Suppressor macrophage (primary cell): ENCODE measurements around the gene JPH3.

ENCODE experiments used
- DNase-seq, 4 experiments: peaks; one replicate each; pipeline ENCODE4 v3.0.0-alpha.2; 2020 to 2022

The JPH3 gene

DNA sequence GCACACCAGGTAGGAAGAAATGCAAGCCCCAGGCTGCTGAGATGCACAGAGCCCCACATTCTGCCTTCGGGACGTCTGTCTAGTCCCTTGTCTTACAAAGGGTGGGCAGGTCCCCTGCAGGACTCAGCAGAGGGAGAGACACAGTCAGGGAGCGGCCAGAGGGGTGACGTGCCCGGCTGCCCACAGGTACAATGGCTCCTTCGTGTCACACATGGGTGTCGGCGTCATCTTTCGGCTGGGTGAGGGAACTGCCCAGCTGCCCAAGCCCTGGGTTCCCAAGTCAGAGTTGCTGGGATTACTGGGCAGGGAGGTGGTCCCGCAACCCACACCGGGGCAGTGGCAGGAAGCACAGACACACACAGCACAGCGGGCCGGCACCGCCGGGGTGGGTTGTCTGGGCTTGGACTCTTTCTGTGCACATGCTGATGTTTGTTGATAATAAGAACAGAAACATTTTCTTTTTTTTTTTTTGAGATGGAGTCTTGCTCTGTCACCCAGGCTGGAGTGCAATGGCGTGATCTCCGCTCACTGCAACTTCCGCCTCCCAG lies 80.6 kb downstream of the JPH3 start:
- no peak for DNase-seq

DNA sequence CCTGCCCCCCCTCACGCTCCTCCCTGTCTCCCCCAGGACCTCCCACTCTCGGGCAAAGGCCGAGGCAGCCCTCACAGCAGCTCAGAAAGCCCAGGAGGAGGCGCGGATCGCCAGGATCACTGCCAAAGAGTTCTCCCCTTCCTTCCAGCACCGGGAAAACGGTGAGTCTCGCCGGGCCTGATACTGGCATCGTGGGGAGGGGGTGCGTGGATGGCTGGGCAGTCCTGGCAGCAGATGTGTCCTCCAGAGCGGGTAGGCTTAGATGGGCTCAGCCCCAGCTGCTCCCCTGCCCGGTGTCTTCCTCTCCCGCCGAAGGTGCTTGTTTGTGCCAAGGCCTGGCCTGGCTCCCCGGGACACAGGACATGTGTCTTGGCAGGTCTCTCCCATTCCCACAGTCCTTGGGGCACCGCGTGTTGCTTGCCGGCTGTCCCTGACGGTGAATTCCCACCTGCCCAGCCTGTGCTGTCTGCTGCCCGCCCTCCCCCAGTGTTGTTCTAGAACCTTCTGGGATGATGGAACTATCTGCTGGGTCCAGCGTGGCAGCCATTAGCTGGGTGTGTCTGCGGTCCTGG lies 81.9 kb downstream of the JPH3 start:
- DNase-seq, result no peak

DNA sequence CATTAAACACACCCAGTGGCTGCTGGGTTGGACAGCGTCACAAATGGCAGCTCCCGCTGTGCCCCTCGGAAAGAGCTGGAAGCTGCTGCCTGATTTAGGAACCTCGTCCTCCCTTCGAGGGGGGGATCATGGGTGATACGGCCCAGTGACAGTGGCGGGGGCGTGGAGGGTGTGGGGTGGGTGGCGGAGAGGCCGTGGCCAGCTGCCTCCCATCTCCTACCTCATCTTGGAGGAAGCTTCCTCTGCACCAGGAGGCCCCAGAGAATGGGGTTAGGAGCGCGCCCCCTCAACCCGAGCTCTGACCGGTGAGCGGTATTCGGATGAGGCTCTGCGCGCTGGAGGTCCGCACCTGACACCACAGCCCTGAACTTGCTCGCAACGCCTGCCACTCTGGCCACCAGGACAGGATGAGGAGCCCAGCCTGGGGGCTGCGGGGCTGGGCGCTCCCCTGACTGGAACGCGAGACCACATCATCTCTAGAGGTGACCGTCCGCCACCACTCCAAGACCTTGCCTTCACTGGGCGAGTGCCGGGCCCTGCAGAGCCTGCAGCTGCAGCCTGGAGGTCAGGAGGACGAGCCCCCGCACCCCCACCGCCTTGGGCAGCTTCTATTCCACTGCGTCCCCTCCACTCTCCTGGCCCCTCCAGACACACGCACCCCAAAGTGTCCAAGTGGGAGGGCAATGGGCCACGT lies 82.5 kb downstream of the JPH3 start:
- DNase-seq, result no peak

DNA sequence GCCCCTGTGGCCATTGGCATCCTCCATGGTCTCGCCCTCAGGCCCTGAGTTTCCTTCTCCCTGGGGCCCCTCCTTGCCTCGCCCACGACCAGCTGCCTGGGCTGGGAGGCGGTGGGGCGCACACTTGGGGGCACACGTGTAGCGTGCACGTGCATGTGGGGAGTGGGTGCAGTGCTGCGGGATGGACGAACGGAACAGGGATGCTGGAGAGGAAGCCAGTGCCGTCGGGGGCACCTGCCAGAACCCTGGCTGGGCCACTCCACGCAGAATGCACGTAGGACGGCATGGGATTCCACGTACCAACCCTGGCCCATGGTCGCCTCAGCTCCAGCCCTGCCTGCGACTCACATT lies 83.1 kb downstream of the JPH3 start:
- no peak for DNase-seq

DNA sequence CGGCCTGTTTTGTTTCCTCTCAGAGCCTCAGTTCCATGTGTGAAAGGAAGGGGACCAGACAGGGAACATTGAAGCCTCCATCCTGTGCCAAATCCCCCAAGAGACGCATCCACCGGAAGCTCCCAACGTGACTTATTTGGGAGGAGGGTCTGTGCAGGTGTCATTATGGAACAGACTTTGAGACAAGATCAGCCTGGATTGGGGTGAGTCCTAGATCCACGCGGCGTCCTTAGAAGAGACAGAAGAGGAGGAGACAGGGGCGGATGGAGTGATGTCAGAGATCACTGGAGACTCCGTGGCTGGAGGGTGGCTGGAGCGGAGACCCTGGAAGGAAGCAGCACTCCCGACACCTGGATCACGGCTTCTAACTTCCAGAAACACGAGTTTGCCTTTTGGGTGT lies 83.5 kb downstream of the JPH3 start:
- no peak for DNase-seq

DNA sequence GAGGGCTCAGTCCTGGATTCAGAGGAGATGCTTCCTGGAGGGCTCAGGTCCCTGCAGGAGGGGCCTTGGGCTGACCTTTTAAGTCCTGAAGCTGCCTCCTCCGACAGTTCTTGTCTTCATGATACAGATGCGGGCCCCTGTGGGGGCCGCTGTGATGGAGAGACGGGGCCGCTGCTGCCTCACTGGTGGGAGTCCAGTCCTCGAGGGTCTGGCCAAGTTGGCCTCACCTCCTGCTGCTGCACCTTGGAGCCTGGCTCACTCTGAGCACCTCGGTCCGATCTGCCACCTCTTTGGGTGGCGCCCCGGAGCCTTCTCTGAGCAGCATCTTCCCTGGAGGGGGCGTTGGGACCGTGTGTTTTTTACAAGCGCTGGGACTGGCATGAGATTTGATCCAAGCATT lies 84.4 kb downstream of the JPH3 start:
- no peak for DNase-seq

DNA sequence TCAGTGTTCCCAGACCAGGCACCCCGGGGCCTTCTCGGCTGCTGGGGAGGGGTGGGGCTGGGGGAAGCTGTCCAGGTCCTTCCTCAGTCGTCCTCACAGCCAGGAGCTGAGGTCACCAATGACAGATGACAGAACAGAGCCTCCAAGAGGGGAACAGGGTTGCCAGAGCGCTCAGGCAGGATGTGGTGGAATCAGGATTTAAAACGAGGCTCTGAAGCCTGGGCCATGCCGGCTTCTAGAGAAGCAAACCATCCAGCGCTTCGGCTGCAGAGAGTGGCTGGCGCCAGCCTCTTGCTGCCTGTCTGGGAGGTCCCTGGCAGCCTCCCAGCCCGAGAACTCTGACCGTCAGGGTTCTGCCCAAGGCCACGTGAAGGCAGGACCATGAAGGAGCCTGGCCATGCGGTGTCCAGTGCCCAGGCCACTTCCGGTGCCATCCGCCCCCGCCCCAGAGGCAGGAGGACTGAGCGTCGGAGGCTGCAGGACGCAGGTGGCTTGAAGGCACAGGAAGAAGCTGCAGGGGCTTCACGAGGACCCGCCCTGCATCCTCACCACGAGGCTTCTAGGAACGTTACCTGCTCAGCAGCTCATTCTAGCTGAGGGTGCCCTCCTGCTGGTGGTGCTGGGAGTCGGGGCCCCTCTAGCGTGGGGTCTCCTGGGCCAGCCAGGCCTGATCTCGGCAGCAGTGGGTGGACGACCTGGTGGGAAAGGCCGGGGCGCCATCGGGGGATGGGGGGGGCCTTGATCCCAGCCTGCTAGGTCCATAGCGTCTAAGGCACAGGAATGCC lies 85.0 kb downstream of the JPH3 start:
- DNase-seq, result no peak

DNA sequence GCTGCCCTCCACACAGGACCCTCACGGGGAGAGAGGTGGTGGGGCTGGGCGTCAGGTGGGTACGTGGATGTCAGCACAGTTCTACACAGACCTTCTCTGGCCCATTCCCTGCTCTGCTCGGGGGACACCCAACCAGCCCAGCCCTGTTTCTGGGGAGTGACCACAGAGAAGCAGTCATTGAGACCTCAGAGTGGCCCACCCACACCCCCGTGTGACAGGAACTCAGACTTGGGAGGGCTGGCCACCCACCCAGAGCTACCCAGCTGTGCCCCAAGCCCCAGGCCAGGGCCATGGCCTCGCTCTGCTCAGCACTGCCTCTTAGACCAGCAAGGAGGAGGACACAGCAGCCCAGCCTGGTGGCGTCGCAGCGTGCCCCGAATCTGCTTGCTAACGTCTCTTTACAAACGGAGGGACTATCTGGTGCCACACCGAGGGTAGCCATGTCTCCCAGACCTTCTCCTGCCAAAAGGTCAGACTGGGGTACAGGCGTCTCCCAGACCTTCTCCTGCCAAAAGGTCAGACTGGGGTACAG lies 85.8 kb downstream of the JPH3 start:
- no peak for DNase-seq

DNA sequence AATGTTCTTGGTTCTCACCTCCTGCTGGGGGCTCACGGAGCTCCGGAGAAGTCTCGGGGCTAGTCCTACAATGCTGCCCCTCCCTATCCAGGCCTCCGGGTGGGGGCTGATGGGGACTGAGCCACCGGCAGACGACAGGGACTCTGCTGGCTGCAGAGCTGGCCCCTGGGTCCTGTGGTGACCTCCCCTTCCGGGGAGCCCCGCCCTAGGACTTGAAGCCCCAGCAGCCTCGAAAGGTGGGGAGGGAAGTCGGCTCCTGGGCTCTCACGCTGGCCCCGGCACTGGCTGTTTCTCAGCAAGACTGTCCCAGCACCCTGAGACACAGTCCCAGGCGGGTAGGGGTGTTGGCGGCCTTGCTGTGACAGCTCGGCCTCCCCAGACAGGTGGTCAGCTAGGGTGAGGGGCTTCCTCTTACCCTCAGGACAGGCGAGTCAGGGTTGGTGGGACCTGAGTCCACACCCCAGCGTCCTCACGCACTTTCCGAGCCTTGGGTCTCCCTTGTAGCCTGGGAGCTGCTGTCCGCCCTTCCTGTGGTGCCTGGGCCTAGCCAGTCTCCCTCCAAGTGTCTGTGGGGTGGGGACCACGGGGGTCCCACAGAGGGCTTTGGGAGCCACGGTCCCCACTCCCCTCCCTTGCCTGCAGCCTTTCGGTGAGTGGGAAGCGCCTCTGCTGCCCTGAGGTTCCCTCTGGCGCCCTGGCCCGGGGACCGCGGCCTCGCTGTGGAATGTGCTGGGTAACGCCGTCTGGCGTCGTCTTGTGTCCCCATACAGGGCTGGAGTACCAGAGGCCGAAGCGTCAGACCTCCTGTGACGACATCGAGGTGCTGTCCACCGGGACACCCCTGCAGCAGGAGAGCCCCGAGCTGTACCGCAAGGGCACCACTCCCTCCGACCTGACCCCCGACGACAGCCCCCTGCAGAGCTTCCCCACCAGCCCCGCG lies 86.8 kb downstream of the JPH3 start:
- DNase-seq, result no peak

DNA sequence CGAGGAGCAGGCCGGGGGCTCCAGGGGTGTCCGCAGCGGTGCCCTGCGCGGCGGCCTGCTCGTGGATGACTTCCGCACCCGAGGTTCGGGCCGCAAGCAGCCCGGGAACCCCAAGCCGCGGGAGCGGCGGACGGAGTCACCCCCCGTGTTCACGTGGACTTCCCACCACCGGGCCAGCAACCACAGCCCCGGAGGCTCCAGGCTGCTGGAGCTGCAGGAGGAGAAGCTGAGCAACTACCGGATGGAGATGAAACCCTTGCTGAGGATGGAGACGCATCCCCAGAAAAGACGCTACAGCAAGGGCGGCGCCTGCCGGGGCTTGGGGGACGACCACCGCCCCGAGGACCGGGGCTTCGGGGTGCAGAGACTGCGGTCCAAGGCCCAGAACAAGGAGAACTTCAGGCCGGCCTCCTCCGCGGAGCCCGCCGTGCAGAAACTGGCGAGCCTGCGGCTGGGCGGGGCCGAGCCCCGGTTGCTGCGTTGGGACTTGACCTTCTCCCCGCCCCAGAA lies 87.7 kb downstream of the JPH3 start:
- DNase-seq, result no peak

DNA sequence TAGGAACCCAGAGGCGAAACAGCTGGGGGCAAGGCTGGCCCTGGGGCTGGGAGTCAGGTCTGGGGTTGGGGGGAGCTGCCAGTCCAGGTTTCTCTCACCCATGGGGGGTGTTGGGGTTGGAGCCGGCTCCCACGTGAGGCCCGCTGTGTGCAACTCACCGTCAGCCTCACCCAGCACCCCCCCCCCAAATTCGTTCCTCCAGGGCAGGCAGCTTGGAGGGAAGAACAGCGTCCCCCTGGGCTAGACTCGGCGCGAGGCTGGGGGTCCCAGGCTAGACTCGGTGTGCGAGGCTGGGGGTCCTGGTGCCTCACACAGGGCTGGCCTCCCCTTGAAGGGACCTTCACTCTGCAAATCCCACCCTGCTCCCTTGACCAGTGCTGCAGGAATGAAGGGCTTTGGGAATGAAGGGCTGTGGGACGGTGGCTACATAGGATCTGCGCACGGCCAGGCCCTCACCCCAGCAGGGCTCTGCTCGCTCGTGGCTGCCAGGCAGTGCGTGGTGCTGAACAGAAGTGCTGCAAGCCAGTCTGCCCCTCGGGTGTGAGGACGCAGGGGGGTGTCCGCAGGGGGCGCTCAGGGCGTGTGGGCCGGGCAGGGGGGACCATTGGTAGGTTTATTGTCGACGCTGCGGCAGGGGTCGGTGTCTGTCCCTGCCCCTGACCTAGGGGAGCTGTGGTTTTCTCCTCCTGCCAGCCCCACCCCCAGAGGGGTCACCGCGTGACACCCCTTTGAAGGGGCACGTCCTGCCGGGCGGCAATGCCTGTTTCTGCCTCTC lies 88.8 kb downstream of the JPH3 start:
- no peak for DNase-seq

DNA sequence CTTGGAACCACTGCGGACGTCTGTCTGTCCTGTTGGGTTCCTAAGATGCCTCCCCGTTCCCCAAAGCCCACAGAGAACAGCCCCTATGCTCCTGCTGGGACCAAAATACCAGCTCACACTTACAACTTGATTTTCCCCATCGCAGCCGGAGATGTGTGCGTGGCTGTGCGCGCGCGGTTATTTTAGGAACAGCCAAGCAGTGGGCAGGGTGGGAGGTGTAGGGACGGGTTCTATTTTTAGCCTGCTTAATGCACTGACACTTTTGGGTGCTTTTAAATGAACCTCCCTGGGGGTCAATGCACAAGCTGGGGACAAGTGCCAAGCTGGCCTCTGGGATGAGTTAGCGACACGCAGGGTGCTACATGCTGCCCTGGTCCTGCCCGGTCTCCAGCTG lies 89.4 kb downstream of the JPH3 start:
- DNase-seq, result no peak

DNA sequence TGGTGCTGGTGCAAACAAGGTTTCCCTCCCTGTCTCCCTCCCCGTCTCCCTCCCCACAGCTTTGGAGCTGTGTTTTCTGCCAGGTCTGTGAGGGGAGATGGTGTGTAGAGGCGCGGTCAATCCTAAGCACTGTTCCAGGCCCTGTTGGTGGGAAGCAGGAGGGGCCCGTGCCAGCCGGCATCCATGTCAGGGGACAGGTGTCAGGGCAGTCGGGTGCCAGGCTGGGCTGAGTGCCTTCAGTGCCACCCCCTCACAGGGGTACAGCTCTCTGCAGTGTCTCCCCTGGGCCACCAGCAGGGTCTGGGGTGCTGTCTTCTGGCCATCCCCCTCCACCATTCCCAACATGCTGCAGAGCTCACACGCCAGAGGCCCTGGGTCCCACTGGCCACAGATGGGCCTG lies 89.9 kb downstream of the JPH3 start:
- DNase-seq, result no peak

DNA sequence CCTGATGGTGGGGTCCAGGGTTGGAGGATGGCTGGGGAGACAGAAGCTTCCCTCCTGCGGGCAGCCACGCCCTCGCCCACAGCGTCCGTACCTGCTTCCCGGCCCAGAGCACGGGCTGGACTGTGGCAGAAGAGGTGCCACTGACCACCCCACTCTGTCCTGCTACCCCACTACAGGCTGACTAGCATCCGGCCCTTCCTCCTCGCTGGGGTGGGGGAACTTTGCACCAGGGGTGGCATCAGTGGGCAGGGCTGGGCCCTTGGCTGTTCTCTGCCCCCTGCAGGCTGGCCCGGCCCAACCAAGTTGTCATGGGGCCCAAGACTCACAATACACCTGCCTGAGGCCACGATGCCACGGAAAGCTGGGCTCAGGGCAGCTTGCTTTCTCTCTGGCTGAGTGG lies 90.4 kb downstream of the JPH3 start:
- no peak for DNase-seq

DNA sequence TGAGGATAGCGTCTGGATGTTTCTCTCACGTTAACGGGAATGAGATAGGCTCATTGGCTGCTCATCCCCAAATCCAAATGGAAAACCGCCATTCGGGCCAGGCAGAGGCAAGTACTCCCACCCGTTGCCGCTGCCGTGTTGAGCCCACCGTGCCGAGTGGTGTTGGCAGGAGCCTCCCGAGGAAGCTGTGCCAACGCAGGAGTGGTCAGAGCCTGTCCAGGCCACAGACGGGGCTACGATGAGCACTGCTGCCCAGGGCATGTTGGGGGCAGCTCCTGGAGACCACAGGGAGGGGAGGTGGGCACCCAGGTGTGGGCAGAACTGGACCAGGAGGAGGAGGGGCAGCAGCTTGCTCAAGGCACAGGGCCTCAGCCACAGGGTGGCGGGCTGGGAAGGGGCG lies 91.5 kb downstream of the JPH3 start:
- no peak for DNase-seq

DNA sequence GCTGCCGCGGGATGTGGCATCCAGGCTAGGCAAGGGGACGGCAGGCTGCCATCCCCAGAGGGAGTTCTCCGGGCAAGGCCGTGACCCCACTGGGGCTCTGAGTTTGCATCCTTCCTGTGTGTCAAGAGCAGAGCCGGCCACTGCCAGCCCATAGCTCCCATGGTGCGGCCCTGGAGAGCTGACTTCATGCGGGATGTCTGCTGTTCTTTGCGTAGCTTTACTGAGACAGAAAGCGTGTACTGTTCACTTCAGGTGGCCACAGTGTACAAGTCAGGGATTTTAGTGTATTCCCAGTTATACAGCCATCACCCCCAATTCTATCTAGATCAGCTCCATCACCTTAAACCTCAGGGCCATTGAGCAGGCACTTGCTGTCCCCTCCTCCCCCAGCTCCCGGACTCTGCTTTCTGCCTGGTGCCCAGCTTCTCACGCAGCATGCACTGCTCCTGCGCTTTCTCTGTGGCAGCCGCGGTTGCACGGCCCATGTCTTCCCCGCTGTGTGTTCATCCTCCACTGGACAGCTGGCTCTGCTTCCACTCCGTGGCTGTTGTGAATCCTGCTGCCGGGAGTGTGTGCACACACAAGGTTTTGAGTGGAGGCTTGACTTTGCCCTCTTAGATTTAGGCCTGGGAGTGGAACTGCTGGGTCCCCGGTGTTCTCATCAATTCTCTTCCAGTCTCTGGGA lies 92.3 kb downstream of the JPH3 start:
- no peak for DNase-seq

DNA sequence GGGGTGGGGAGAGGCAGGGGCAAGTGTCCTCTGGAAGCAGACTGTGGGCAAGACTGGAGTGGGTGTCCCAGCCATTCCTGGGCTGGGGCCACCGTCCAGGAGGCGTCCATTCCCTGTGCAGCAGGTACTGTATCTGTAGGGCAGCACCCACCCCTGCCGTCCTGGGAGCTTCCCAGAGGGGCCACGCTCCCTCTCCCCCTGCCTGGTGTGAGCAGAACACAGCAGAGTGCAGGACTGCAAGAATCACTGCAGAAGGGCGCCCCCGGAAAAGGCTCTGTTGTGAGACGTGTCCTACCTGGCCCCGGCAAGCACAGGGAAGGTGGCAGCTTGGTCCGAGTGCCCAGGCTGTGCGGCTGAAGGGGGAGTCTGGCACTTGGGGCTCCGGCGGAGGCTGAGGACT lies 93.2 kb downstream of the JPH3 start:
- DNase-seq, result no peak

DNA sequence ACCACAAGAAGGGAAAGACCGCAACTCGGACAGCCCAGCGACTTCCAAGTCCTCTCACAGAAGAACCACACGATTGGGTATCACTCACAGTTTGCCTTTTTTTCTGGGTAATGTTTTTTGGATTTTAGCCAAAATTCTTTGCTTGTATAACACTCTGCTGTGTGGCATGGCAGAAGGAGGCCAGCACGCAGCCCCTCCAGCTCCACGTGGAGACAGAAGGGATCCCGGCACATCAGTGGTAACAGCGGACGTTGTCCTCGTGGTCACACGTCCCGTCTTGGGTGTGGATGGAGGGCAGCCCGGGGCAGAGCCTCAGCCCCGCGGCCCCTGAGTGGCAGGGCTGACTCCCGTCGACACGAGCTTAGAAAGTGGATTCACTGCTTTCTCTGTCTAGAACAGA lies 94.4 kb downstream of the JPH3 start:
- DNase-seq, result no peak

DNA sequence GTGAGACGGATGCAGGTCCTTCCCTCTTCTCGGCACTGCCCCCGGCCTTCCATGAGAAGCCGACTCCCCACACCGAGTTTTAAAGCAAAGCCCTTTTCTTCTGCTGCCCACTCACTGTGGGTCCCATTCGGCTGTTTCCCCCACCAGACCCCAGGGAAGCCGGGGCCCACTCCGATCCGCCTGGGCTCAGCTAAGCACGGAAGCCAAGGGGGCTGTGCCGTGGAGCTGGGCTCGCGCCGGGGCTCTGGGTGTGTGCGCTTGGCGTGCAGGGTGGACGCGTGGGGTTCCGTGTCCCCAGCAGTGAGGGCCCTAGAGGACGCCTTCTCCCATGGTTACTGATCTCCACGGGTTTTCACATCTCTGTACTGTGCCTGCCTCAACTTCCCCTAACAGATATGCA lies 94.9 kb downstream of the JPH3 start:
- no peak for DNase-seq

DNA sequence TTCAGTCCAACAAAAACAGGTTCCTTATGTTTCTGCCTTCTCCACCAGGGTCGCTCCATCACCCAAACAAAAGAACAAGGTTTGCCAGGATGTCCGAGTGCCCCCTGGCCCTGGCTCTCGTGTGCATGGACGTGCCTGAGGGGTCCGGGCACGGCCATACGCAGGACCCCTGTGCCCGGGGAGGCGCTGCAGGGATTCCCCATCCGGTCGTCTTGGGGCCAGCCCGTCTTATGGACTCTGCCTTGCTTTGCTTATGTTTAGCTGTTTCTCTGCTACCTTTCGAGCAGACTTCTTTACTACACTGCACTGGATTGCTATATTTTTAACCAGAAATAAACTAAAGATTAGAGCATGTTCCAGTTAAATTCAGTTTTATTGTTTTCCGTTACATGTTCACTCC lies 95.5 kb downstream of the JPH3 start:
- no peak for DNase-seq

DNA sequence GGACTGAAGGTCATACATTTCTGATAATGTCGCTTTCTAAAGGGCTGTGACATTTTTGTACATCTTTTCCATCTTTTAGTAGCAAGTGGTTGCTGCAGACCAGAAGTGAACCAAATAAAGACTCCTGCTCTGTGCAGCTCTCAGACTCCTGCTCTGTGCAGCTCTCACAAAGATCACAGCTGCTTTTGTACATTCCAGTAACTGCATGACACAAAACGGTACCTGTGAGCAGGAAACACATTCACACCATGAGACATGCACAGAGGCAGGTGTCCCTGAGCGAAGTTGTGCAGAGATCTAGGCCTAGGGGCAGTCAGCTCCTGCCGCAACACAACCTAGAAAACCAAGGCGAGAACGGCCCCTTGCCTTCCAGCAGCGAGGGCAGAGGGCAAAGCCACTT lies 95.9 kb downstream of the JPH3 start:
- no peak for DNase-seq
